ENCODE data around the gene EBP. TPM values are rescaled to one million over a fixed set of nuclear protein-coding genes. Genes with fewer than 3 reads are reported as not detected.

Gene EBP
- total and polyA plus RNA-seq, 5 donors from 2014 or later = 56.8 to 126 (median 103) TPM

- H3K27me3 Mint-ChIP-seq = no peaks in the 10 kb centered on the region
Observed at GRCh38 chrX:48509245-48509590, 12.4 kb upstream of the EBP start.

DNA sequence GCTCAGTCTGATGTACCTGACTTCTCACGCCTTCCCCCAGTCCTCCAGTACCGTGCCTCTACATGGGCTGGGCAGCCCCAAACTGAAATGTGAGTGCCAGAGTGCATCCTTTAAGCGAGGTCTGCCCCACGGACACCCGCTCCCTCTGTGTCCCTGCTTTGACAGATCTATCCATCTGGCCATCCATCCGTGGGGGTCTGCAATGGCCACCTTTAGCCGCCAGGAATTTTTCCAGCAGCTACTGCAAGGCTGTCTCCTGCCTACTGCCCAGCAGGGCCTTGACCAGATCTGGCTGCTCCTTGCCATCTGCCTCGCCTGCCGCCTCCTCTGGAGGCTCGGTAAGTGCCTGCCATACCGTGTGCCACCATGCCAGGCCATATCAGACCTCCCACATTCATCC lies 12.0 kb upstream of the EBP start:
- ATAC-seq (ENCODE audit: low read depth in 2 of 2) (no peak), DNase-seq (peak in 1 of 3 donors; percentile 10)
- H3K27me3 Mint-ChIP-seq = no peaks in the 10 kb centered on the region
- H3K4me3 Mint-ChIP-seq = peak overlapping the region; percentile 90 to 97 (median 92)
- Histone ChIP-seq H3K27ac (ENCODE audit: insufficient read depth, low read length, poor library complexity, severe bottlenecking) (peak overlapping the region; percentile 68), H3K4me1 (ENCODE audit: control insufficient read depth, insufficient read depth, low read length, poor library complexity, severe bottlenecking) (peaks cover 6% of the 10 kb centered on the region), H3K36me3 (ENCODE audit: control insufficient read depth, insufficient read depth, low read length) (no peaks in the 10 kb centered on the region), H3K9me3 (ENCODE audit: control insufficient read depth in 2 of 2, low read length in 2 of 2) (no peaks in the 10 kb centered on the region), H3K27me3 (ENCODE audit: control insufficient read depth, insufficient read depth, low read length) (no peaks in the 10 kb centered on the region), H3K4me3 (ENCODE audit: low read depth, low read length) (peak overlapping the region; percentile 61)
- H3K36me3 Mint-ChIP-seq = peaks cover 7% of the 10 kb centered on the region
- H3K9me3 Mint-ChIP-seq = no peaks in the 10 kb centered on the region
- H3K27ac Mint-ChIP-seq = peak overlapping the region in 2 of 3 donors; percentile 96
- H3K4me1 Mint-ChIP-seq = peaks cover 5 to 31% (median 10%) of the 10 kb centered on the region in 4 donors

More at GRCh38 chrX:48509245-48509590, 12.4 kb upstream of the EBP start:
- Mint-ChIP-seq H3K36me3 (peaks cover 5% of the 10 kb centered on the region), H3K9me3 (no peaks in the 10 kb centered on the region), H3K4me1 (peaks cover 5 to 31% (median 10%) of the 10 kb centered on the region in 4 donors), H3K4me3 (peak overlapping the region; percentile 90 to 97 (median 92)), H3K27ac (peak overlapping the region in 2 of 3 donors; percentile 96)
- ATAC-seq (ENCODE audit: low read depth in 2 of 2) (no peak), DNase-seq (peak in 1 of 3 donors; percentile 7)
- H3K4me1 ChIP-seq (ENCODE audit: control insufficient read depth, insufficient read depth, low read length, poor library complexity, severe bottlenecking) = peaks cover 6% of the 10 kb centered on the region
- H3K9me3 ChIP-seq (ENCODE audit: control insufficient read depth in 2 of 2, low read length in 2 of 2) = no peaks in the 10 kb centered on the region
- no peaks in the 10 kb centered on the region for H3K27me3 ChIP-seq (ENCODE audit: control insufficient read depth, insufficient read depth, low read length)
- H3K4me3 ChIP-seq (ENCODE audit: low read depth, low read length) = peak overlapping the region; percentile 61
- peak overlapping the region; percentile 68 for H3K27ac ChIP-seq (ENCODE audit: insufficient read depth, low read length, poor library complexity, severe bottlenecking)
- H3K36me3 ChIP-seq (ENCODE audit: control insufficient read depth, insufficient read depth, low read length) = no peaks in the 10 kb centered on the region

- H3K36me3 ChIP-seq (ENCODE audit: control insufficient read depth, insufficient read depth, low read length) = no peaks in the 10 kb centered on the region
- H3K4me1 Mint-ChIP-seq = peaks cover 5 to 33% (median 13%) of the 10 kb centered on the region in 4 donors
- DNase-seq (no peak), ATAC-seq (ENCODE audit: low read depth in 2 of 2) (no peak)
- no peaks in the 10 kb centered on the region for H3K27me3 Mint-ChIP-seq
- H3K36me3 Mint-ChIP-seq = peaks cover 13% of the 10 kb centered on the region
- peak overlapping the region in 1 of 4 donors; percentile 13 for H3K4me3 Mint-ChIP-seq
- H3K27ac ChIP-seq (ENCODE audit: insufficient read depth, low read length, poor library complexity, severe bottlenecking) = no peak overlapping the region
- peaks cover 6% of the 10 kb centered on the region for H3K4me1 ChIP-seq (ENCODE audit: control insufficient read depth, insufficient read depth, low read length, poor library complexity, severe bottlenecking)
- H3K9me3 Mint-ChIP-seq = no peaks in the 10 kb centered on the region
- H3K9me3 ChIP-seq (ENCODE audit: control insufficient read depth in 2 of 2, low read length in 2 of 2) = no peaks in the 10 kb centered on the region
- no peak overlapping the region for H3K4me3 ChIP-seq (ENCODE audit: low read depth, low read length)
- H3K27me3 ChIP-seq (ENCODE audit: control insufficient read depth, insufficient read depth, low read length) = no peaks in the 10 kb centered on the region
- no peak overlapping the region for H3K27ac Mint-ChIP-seq
Observed at GRCh38 chrX:48511560-48511959, 10.0 kb upstream of the EBP start.

- no peaks in the 10 kb centered on the region for H3K9me3 Mint-ChIP-seq
- no peaks in the 10 kb centered on the region for H3K36me3 ChIP-seq (ENCODE audit: control insufficient read depth, insufficient read depth, low read length)
- no peak for DNase-seq
- H3K4me1 ChIP-seq (ENCODE audit: control insufficient read depth, insufficient read depth, low read length, poor library complexity, severe bottlenecking) = peaks cover 6% of the 10 kb centered on the region
- H3K27ac ChIP-seq (ENCODE audit: insufficient read depth, low read length, poor library complexity, severe bottlenecking) = no peak overlapping the region
- no peaks in the 10 kb centered on the region for H3K27me3 Mint-ChIP-seq
- no peaks in the 10 kb centered on the region for H3K27me3 ChIP-seq (ENCODE audit: control insufficient read depth, insufficient read depth, low read length)
- H3K27ac Mint-ChIP-seq = no peak overlapping the region
- no peak overlapping the region for H3K4me3 ChIP-seq (ENCODE audit: low read depth, low read length)
- peaks cover 5 to 30% (median 13%) of the 10 kb centered on the region in 4 donors for H3K4me1 Mint-ChIP-seq
- ATAC-seq (ENCODE audit: low read depth in 2 of 2) = no peak
- peak overlapping the region in 1 of 4 donors; percentile 23 for H3K4me3 Mint-ChIP-seq
- H3K36me3 Mint-ChIP-seq = peaks cover 13% of the 10 kb centered on the region
- no peaks in the 10 kb centered on the region for H3K9me3 ChIP-seq (ENCODE audit: control insufficient read depth in 2 of 2, low read length in 2 of 2)
Observed at GRCh38 chrX:48512371-48512935, 9.2 kb upstream of the EBP start.

DNA sequence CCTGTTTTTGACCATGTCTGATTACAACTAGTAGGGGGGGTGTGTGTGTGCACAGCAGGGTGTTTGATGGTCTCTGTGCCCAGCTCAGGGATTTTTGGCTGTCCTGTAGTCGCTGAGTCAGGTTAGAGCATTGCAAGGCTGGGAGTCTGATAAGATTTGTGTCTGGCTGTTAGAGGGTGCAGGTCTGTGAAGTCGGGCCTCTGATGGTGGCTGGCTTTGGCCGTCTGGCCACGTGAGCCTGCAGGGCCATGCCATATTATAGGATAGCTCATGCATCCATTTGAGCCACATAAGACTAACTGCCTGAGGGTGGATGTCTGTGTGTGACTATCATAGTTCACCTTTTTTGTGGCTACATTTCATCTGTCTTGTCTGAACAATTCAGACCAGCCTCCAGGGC lies 7.9 kb upstream of the EBP start:
- peak overlapping the region in 1 of 4 donors; percentile 40 for H3K4me3 Mint-ChIP-seq
- no peak for DNase-seq

DNA sequence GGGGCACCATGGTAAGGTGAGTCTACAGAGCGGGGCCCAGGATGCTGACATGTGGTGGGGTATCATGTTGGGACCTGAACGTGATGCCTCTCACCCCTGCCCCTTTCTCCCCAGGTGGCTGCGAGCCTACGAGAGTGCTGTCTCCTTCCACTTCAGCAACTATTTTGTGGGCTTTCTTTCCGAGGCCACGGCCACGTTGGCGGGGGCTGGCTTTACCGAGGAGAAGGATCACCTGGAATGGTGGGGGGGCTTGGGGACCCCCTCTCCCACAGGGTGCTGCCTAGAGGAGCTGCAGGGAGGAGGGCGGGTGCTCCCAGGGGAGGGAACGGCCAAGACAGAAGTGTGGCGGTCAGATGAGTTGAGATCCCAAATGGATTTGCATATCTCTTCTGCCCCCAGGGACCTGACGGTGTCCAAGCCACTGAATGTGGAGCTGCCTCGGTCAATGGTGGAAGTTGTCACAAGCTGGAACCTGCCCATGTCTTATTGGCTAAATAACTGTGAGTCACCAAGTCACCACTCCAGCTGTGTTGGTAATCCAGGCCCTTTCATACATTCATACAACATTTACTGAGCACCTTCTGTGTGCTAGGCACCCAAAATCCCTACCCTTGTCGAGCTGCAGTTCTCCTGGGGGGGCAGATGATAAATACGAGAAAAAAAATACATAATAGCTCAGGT lies 7.3 kb upstream of the EBP start:
- H3K9me3 Mint-ChIP-seq = no peaks in the 10 kb centered on the region
- DNase-seq = no peak
- H3K4me3 Mint-ChIP-seq = no peak overlapping the region
- no peaks in the 10 kb centered on the region for H3K9me3 ChIP-seq (ENCODE audit: control insufficient read depth in 2 of 2, low read length in 2 of 2)
- no peaks in the 10 kb centered on the region for H3K36me3 ChIP-seq (ENCODE audit: control insufficient read depth, insufficient read depth, low read length)
- H3K27ac Mint-ChIP-seq = no peak overlapping the region
- no peak overlapping the region for H3K27ac ChIP-seq (ENCODE audit: insufficient read depth, low read length, poor library complexity, severe bottlenecking)
- no peak overlapping the region for H3K4me3 ChIP-seq (ENCODE audit: low read depth, low read length)
- H3K27me3 ChIP-seq (ENCODE audit: control insufficient read depth, insufficient read depth, low read length) = no peaks in the 10 kb centered on the region
- no peaks in the 10 kb centered on the region for H3K27me3 Mint-ChIP-seq
- peaks cover 6% of the 10 kb centered on the region for H3K4me1 ChIP-seq (ENCODE audit: control insufficient read depth, insufficient read depth, low read length, poor library complexity, severe bottlenecking)
- no peak for ATAC-seq (ENCODE audit: low read depth in 2 of 2)
- peaks cover 13% of the 10 kb centered on the region for H3K36me3 Mint-ChIP-seq
- peaks cover 5 to 26% (median 13%) of the 10 kb centered on the region in 4 donors for H3K4me1 Mint-ChIP-seq

More for the DNA sequence above, 7.9 kb upstream of the EBP start:
- Mint-ChIP-seq H3K4me1 (peaks cover 5 to 25% (median 13%) of the 10 kb centered on the region in 4 donors), H3K9me3 (no peaks in the 10 kb centered on the region), H3K27ac (no peak overlapping the region), H3K27me3 (no peaks in the 10 kb centered on the region), H3K36me3 (peaks cover 13% of the 10 kb centered on the region)
- no peaks in the 10 kb centered on the region for H3K36me3 ChIP-seq (ENCODE audit: control insufficient read depth, insufficient read depth, low read length)
- H3K4me3 ChIP-seq (ENCODE audit: low read depth, low read length) = no peak overlapping the region
- H3K4me1 ChIP-seq (ENCODE audit: control insufficient read depth, insufficient read depth, low read length, poor library complexity, severe bottlenecking) = peaks cover 6% of the 10 kb centered on the region
- no peaks in the 10 kb centered on the region for H3K27me3 ChIP-seq (ENCODE audit: control insufficient read depth, insufficient read depth, low read length)
- H3K27ac ChIP-seq (ENCODE audit: insufficient read depth, low read length, poor library complexity, severe bottlenecking) = no peak overlapping the region
- ATAC-seq (ENCODE audit: low read depth in 2 of 2) = no peak
- no peaks in the 10 kb centered on the region for H3K9me3 ChIP-seq (ENCODE audit: control insufficient read depth in 2 of 2, low read length in 2 of 2)

DNA sequence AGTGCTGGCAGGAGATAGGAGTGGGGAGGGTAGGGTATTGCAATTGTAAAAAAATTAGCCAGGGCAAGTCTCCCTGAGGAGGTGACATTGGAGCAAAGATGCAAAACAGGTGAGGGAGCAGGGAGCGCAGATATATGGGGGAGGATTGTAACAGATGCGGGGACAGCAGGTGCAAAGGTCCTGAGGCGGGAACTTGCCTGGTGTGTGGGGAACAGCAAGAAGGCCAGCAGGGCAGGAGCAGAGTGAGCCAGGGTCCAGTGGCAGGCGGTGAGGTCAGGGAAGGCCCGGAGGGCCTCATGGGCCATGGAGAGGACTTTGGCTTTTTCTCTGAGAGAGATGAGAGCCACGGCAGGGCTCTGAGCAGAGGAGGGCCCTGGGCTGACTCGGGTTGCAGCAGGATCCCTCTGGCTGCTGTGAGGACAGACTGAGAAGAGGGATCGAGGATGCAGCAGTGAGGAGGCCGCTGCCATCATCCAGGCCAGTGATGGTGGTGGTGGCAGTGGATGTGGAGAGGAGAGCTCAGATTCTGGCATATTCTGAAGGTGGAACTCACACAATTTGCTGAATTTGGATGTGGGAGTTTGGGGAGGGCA lies 6.6 kb upstream of the EBP start:
- Histone ChIP-seq H3K4me1 (ENCODE audit: control insufficient read depth, insufficient read depth, low read length, poor library complexity, severe bottlenecking) (peaks cover 1% of the 10 kb centered on the region), H3K9me3 (ENCODE audit: control insufficient read depth in 2 of 2, low read length in 2 of 2) (no peaks in the 10 kb centered on the region), H3K27me3 (ENCODE audit: control insufficient read depth, insufficient read depth, low read length) (no peaks in the 10 kb centered on the region), H3K4me3 (ENCODE audit: low read depth, low read length) (no peak overlapping the region), H3K36me3 (ENCODE audit: control insufficient read depth, insufficient read depth, low read length) (no peaks in the 10 kb centered on the region), H3K27ac (ENCODE audit: insufficient read depth, low read length, poor library complexity, severe bottlenecking) (no peak overlapping the region)
- ATAC-seq (ENCODE audit: low read depth in 2 of 2) = no peak
- Mint-ChIP-seq H3K27ac (no peak overlapping the region), H3K4me1 (peaks cover 5 to 24% (median 9%) of the 10 kb centered on the region in 4 donors), H3K27me3 (no peaks in the 10 kb centered on the region), H3K4me3 (no peak overlapping the region), H3K36me3 (peaks cover 13% of the 10 kb centered on the region), H3K9me3 (no peaks in the 10 kb centered on the region)
- no peak for DNase-seq

Data from CD4-positive, CD25-positive, alpha-beta regulatory T cell (primary cell).